ENCODE data around the gene HS6ST1.

Gene HS6ST1

GRCh38 chr2:128279009-128279408, 39.7 kb downstream of the HS6ST1 start:
- DNase-seq (ENCODE audit: extremely low read depth, low read depth): no peak
- TF ChIP-seq, protein P1, sequence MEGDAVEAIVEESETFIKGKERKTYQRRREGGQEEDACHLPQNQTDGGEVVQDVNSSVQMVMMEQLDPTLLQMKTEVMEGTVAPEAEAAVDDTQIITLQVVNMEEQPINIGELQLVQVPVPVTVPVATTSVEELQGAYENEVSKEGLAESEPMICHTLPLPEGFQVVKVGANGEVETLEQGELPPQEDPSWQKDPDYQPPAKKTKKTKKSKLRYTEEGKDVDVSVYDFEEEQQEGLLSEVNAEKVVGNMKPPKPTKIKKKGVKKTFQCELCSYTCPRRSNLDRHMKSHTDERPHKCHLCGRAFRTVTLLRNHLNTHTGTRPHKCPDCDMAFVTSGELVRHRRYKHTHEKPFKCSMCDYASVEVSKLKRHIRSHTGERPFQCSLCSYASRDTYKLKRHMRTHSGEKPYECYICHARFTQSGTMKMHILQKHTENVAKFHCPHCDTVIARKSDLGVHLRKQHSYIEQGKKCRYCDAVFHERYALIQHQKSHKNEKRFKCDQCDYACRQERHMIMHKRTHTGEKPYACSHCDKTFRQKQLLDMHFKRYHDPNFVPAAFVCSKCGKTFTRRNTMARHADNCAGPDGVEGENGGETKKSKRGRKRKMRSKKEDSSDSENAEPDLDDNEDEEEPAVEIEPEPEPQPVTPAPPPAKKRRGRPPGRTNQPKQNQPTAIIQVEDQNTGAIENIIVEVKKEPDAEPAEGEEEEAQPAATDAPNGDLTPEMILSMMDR (IDR thresholded peaks at IDR 0.05; ENCODE audit: low read depth, low read length): no peak

- TF ChIP-seq, protein P1 (IDR thresholded peaks at IDR 0.05; ENCODE audit: low read depth, low read length): no peak
- no peak for DNase-seq (ENCODE audit: extremely low read depth, low read depth)
Measured at GRCh38 chr2:128277961-128278681, 40.5 kb downstream of the HS6ST1 start.

DNA sequence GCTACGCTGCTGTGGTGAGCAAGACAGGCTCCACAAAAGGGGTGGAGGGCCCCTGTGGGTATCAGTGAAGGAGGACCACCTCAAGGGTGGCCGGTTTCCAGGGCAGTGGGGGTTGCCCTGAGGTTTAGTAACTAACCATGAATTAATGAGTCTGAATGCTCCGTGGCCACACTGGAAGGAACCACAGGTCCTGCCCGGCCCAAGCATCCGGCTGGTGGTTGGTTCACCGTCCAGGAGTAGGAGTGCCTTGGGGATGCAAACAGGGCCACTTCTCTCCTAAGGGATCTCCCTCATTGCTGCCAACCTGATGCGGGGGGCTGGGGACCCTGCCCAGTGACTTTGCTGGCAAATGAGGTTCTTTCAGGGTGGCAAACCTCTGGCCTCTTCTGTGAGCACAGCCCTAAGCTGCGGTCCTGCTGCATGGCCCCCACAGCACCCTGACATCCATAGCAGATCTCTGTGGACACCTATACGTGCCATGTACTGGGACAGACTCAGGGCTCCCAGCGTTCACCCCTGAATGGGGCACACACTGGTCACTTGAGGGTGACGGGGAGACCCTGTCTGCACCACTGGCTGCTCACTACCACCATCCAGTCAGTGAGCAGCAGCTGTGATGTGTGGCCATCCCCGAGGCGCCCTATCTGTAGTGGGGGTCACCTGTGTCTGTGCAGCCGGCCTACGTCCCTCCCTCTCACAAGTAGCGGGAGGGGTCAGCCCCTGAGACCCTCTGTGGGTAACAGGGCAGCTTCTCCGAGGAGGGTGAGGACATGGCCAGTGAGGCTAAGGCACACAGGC, 41.6 kb downstream of the HS6ST1 start:
- no peak for DNase-seq (ENCODE audit: extremely low read depth, low read depth)
- TF ChIP-seq, protein P1 (IDR thresholded peaks at IDR 0.05; ENCODE audit: low read depth, low read length): no peak

GRCh38 chr2:128275498-128276045, 43.1 kb downstream of the HS6ST1 start:
- DNase-seq (ENCODE audit: extremely low read depth, low read depth): no peak
- TF ChIP-seq, protein P1 (IDR thresholded peaks at IDR 0.05; ENCODE audit: low read depth, low read length): no peak

DNA sequence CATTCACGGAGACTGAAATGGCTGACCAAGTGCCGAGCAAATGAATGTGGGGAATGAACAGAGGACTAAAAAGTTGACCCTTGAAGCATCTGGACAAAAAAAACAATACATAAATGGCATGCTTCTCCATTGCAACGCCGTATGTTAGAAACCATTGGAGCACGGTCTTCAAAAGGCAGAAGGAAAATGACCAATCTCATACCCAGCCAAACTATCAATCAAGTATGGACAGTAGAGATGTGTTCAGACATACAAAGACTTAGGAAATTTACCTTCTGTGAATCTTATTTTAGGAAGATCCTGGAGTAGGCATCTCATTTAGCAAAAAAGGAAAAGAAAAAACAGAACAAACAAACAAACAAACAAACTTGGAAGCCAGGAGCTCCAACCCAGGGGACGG, 44.5 kb downstream of the HS6ST1 start:
- TF ChIP-seq, protein P1 (IDR thresholded peaks at IDR 0.05; ENCODE audit: low read depth, low read length): no peak
- DNase-seq (ENCODE audit: extremely low read depth, low read depth): no peak

DNA sequence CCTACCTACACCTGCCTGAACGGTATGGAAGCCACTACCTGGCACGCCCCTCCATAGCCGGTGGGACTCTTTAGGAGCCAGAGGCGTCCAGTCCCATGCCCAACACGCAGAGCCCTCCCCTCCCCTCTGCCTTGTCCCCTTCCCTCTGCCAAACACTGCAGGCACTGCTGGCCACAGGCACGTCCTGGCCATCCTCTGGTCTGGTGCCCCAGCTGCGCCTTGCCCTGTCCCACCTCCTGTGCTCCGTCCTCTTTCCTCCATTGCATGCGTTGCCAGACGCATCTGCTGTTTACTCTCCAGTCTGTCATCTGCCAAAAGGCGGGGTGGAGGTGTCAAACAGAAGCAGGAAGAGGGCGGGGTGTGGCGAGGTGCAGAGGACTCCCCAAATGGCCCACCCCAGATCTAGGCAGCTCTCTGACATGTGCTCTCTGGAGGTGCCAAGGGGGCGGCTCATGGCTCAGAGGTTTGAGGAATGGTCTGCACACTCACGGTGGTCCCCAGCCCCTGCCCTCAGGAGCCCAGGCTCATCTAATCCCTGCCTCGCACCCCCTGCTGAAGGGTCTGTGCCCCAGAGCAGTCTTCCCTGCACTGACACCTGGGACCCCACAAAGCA, 45.1 kb downstream of the HS6ST1 start:
- TF ChIP-seq, protein P1 (IDR thresholded peaks at IDR 0.05; ENCODE audit: low read depth, low read length): no peak
- DNase-seq (ENCODE audit: extremely low read depth, low read depth): no peak
